Left ventricle myocardium inferior (tissue), 1 donor: ENCODE data around the gene KLHL12. TPM values are rescaled to one million over a fixed set of nuclear protein-coding genes. Genes with fewer than 3 reads are reported as not detected.

Experiments
- DNase-seq: peaks from one replicate; pipeline ENCODE4 v3.0.0-alpha.2; 2020
- H3K27ac ChIP-seq: fragments of 200-600 bp; replicated peaks from 2 replicates; pipeline ENCODE4 v1.8.0; 2021
- H3K27me3 ChIP-seq: fragments of 200-600 bp; 2 replicates; pipeline ENCODE4 v1.8.0; 2021; ENCODE audit warnings: low read depth
- H3K36me3 ChIP-seq: fragments of 200-600 bp; 2 replicates; pipeline ENCODE4 v1.8.0; 2021
- H3K4me1 ChIP-seq: fragments of 200-600 bp; 2 replicates; pipeline ENCODE4 v1.8.0; 2021
- H3K4me3 ChIP-seq: fragments of 200-600 bp; 2 replicates; pipeline ENCODE4 v1.8.0; 2021; ENCODE audit warnings: mild to moderate bottlenecking, moderate library complexity
- H3K9me3 ChIP-seq: fragments of 200-600 bp; replicated peaks from 2 replicates; pipeline ENCODE4 v1.8.0; 2021
- intact Hi-C: fragments of 100-400 bp; cut with micrococcal nuclease; formaldehyde crosslinking; loops from one replicate; pipeline ENCODE4 v1.11.0; 2022
- total RNA-seq: library from RNA; stranded (reverse); fragmentation: NEBNext Ultra II Directional; extraction: Animal tissue kit (Norgen Biotek cat#: 25700); gene quantifications from one replicate; pipeline ENCODE4 v1.2.1, GENCODE V29; 2021
- TF ChIP-seq, protein P1 (sequence below): fragments of 200-600 bp; IDR thresholded peaks from 2 replicates; pipeline ENCODE4 v1.8.0; 2021; ENCODE audit warnings: antibody characterized with exemption, mild to moderate bottlenecking, borderline replicate concordance
- donor health status: DM: no; HTN: yes; CAD: no; lungs with severe emphysema.

Gene KLHL12
- total RNA-seq, 1 donor from 2014 or later = 22.7 TPM

DNA sequence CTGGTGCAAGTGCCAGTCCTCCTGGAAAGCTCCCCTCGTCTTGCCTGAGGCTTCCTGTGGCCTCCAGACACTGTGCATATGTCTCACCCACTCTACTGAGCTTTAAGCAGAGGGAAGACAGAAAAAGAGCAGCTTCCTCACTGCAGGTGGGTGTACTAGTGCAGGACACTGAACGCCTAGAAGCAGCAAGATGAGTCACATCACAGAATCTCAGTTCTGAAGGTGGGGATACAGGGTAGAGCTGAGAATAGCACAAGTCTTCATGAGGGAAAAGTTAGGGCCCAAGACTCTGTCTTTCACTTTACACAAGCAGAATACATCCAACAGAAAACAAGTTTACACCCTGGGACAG, 78.9 kb downstream of the KLHL12 start:
- intact Hi-C loops = no loop called here

DNA sequence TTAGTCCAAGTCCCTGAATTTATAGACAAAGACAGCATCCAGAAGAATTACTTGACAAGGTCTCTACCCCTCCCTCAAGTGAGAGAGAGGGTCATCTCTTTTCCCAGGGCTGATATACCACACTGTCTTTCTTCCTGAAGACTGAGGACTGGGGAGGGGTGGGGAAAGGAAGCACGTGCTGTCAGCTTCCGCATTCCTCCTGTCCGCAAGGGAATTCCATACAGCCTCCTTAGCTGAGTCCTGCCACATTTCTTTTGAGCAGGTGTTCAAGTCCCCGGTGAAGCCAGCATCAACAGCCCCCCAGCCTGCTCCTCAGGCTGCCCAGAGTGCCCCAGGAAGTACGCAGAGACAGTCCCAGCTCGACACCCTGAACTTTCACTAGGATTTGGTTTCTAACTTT, 82.1 kb downstream of the KLHL12 start:
- H3K9me3 ChIP-seq = no peaks in the 10 kb centered on the region
- TF ChIP-seq, protein P1, sequence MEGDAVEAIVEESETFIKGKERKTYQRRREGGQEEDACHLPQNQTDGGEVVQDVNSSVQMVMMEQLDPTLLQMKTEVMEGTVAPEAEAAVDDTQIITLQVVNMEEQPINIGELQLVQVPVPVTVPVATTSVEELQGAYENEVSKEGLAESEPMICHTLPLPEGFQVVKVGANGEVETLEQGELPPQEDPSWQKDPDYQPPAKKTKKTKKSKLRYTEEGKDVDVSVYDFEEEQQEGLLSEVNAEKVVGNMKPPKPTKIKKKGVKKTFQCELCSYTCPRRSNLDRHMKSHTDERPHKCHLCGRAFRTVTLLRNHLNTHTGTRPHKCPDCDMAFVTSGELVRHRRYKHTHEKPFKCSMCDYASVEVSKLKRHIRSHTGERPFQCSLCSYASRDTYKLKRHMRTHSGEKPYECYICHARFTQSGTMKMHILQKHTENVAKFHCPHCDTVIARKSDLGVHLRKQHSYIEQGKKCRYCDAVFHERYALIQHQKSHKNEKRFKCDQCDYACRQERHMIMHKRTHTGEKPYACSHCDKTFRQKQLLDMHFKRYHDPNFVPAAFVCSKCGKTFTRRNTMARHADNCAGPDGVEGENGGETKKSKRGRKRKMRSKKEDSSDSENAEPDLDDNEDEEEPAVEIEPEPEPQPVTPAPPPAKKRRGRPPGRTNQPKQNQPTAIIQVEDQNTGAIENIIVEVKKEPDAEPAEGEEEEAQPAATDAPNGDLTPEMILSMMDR = no peak
- intact Hi-C loops = no loop called here

More for the DNA sequence above, 78.9 kb downstream of the KLHL12 start:
- H3K36me3 ChIP-seq = no peaks in the 10 kb centered on the region
- no peaks in the 10 kb centered on the region for H3K4me1 ChIP-seq
- TF ChIP-seq, protein P1 = no peak
- H3K27me3 ChIP-seq = no peaks in the 10 kb centered on the region
- no peak overlapping the region for H3K27ac ChIP-seq
- H3K9me3 ChIP-seq = no peaks in the 10 kb centered on the region
- no peak overlapping the region for H3K4me3 ChIP-seq
- no peak for DNase-seq

DNA sequence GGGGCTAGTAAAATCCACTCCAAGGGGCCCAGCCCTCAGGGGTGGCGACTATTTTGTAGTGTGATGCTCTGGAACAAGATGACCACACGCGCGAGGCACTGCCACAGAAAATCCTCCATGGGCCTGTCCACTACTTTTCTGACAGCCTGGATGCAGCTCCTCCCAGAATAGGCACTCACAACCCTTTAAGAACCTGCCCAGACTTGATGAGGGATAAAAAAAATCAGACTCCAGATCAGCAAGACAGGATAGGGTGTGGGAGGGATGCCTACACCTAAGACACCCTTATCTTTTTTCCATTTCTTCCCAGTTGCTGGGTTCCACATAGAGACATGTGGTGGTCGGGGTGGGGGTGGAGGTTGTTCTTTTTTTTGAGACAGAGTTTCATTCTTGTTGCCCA, 82.8 kb downstream of the KLHL12 start:
- H3K9me3 ChIP-seq = no peaks in the 10 kb centered on the region
- no peak overlapping the region for H3K27ac ChIP-seq
- DNase-seq = no peak
- TF ChIP-seq, protein P1 = no peak
- intact Hi-C loops = no loop called here
- H3K27me3 ChIP-seq = no peaks in the 10 kb centered on the region
- no peak overlapping the region for H3K4me3 ChIP-seq
- no peaks in the 10 kb centered on the region for H3K36me3 ChIP-seq
- no peaks in the 10 kb centered on the region for H3K4me1 ChIP-seq

More for the DNA sequence above, 82.1 kb downstream of the KLHL12 start:
- Histone ChIP-seq H3K36me3 (no peaks in the 10 kb centered on the region), H3K4me1 (no peaks in the 10 kb centered on the region), H3K27ac (no peak overlapping the region), H3K4me3 (no peak overlapping the region), H3K27me3 (no peaks in the 10 kb centered on the region)
- no peak for DNase-seq

DNA sequence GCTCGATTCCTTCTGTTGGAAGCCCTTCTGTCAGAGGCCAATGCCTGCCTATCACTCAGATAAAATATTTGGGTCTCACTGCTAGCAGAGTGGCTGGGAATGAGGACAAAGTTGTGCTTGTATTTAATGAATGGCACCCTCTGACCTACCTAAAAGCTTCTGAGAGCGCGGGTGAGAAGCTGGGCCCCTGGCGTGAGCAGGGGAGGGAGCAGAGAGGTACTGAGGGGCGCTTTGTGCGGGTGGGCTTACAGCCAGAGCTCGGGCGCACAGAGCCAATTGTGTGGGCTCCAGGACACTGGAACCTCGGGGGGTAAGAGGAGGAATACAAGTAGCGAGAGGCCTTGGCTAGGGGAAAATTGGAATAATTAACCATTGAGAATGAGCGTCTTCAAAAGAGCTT, 84.0 kb downstream of the KLHL12 start:
- intact Hi-C loops = no loop called here
- Histone ChIP-seq H3K27me3 (no peaks in the 10 kb centered on the region), H3K4me3 (no peak overlapping the region), H3K9me3 (no peaks in the 10 kb centered on the region), H3K36me3 (no peaks in the 10 kb centered on the region), H3K27ac (no peak overlapping the region), H3K4me1 (no peaks in the 10 kb centered on the region)
- TF ChIP-seq, protein P1 = no peak
- no peak for DNase-seq

Other genes starting within 250 kb of the KLHL12 start
- gene SYT2, start 216.8 kb downstream of the KLHL12 start, total RNA-seq = not detected
- gene KDM5B, start 118.8 kb downstream of the KLHL12 start, total RNA-seq = 11.9 TPM
- 1.0 TPM for gene PCAT6, start 116.3 kb downstream of the KLHL12 start, total RNA-seq
- 5.4 TPM for gene RABIF, start 38.1 kb downstream of the KLHL12 start, total RNA-seq
- 87.0 TPM for gene ADIPOR1, start 31.1 kb upstream of the KLHL12 start, total RNA-seq
- 174 TPM for gene CYB5R1, start 40.0 kb upstream of the KLHL12 start, total RNA-seq
- gene TMEM183A, start 80.1 kb upstream of the KLHL12 start, total RNA-seq = 21.8 TPM
- 24.8 TPM for gene PPFIA4, start 99.3 kb upstream of the KLHL12 start, total RNA-seq
- not detected for gene MYOG, start 158.8 kb upstream of the KLHL12 start, total RNA-seq
- 16.4 TPM for gene ADORA1, start 200.5 kb upstream of the KLHL12 start, total RNA-seq
- gene MYBPH, start 248.6 kb upstream of the KLHL12 start, total RNA-seq = not detected